ENCODE results near the gene PRR16.

Gene PRR16

DNA sequence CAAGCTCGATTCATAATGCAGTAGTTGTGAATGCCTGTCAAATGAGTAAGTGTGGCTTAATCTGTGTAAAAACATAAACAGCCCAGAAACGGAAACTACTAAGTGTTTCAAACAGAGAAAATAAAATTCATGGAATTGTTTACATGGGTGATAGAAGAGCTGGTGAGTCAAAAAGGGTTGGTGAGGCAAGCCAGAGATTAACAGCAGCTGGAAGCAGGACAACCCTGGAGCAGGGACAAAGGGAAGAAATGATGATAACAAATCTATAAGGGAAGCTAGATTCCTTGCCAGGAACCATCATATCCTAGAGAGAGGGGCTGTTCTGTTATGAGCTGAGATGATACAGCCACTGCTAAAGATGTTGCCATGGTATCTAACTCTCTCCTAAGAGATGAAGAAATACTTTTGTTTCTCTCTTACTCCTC, 18.0 kb upstream of the PRR16 start:
- no peak for DNase-seq (ENCODE audit: insufficient read length, low spot score)
- TF ChIP-seq TAF1 (IDR thresholded peaks at IDR 0.05; ENCODE audit: low read depth, low read length), result no peak
- no peak for TF ChIP-seq PAX5 (IDR thresholded peaks at IDR 0.05; ENCODE audit: insufficient read depth, low read length, severe bottlenecking)
- no peak for TF ChIP-seq SPI1 (IDR thresholded peaks at IDR 0.05; ENCODE audit: low read depth, low read length)
- no peak for TF ChIP-seq POU2F2 (IDR thresholded peaks at IDR 0.05; ENCODE audit: low read depth, low read length)
- TF ChIP-seq POLR2A (IDR thresholded peaks at IDR 0.05; ENCODE audit: low read depth, low read length), result no peak
- no peak for TF ChIP-seq POLR2AphosphoS5 (IDR thresholded peaks at IDR 0.05; ENCODE audit: low read depth, low read length)
- FAIRE-seq, result no peak

DNA sequence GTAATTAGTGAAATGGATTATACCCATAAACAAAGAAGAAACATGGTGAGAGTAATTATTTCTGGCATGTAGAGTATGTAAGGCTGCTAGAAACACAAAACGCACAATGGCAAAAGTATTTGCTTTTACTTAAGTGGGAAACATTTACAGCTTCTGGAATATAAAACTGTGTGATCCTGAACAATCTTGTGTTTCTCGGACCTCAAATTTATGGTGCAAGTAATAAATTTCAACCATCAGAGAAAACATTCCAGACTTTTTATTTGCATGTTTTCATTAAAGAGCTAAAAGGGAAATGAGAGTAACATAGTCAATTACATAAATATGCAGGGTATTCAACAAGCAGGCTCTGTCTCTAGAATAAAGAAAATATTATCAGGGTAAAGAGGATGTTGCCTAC, 17.2 kb upstream of the PRR16 start:
- no peak for FAIRE-seq
- TF ChIP-seq POLR2A (IDR thresholded peaks at IDR 0.05; ENCODE audit: low read depth, low read length), result no peak
- no peak for TF ChIP-seq POU2F2 (IDR thresholded peaks at IDR 0.05; ENCODE audit: low read depth, low read length)
- TF ChIP-seq PAX5 (IDR thresholded peaks at IDR 0.05; ENCODE audit: insufficient read depth, low read length, severe bottlenecking), result no peak
- TF ChIP-seq TAF1 (IDR thresholded peaks at IDR 0.05; ENCODE audit: low read depth, low read length), result no peak
- no peak for TF ChIP-seq SPI1 (IDR thresholded peaks at IDR 0.05; ENCODE audit: low read depth, low read length)
- no peak for TF ChIP-seq POLR2AphosphoS5 (IDR thresholded peaks at IDR 0.05; ENCODE audit: low read depth, low read length)

DNA sequence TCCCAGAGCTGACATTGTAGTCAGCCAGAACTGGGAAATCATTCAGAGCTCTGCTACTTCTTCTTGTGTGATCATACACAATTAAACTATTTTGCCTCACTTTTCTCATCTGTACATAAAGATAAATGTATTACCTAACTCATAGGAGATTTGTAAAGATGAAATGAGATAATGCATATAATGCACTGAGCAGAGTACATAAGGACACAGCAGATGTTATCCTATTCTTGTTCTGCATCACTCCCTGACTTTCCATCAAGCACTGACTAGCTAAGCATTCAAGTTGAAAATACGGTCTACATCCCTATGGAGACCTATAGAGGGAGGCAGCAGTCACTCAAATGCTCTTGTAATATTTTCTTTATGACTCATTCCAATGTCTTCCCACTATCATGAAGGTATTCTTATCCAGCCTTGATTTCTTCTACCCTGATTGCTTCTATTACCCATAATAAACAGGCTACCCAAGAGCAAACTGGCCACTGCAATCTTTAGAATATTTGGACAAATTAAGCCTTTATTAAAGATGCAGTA, 16.3 kb upstream of the PRR16 start:
- FAIRE-seq (no peak), DNase-seq (ENCODE audit: insufficient read length, low spot score) (no peak)
- no peak for TF ChIP-seq POLR2AphosphoS5 (IDR thresholded peaks at IDR 0.05; ENCODE audit: low read depth, low read length)

More for the DNA sequence above, 17.2 kb upstream of the PRR16 start:
- no peak for DNase-seq (ENCODE audit: insufficient read length, low spot score)

DNA sequence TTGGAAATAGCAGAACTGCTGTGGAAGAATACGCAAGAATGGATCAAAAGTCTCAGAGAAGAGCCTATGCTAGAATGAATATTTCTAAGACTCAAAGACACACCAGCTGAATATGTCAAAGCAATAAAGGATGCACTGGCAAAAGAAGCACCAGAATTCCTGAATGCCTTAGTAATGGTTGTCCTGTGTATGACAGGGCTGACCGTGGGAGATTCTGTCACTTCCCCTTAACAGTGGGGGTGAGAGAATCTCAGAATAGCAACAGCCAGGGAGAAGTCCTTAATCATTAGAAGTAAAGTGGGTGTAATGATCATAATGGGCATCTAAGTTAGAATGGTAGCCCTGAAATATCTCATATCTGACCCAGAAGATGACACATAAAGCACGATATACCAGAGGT, 14.6 kb upstream of the PRR16 start:
- TF ChIP-seq PAX5 (IDR thresholded peaks at IDR 0.05; ENCODE audit: insufficient read depth, low read length, severe bottlenecking), result no peak
- no peak for TF ChIP-seq POLR2AphosphoS5 (IDR thresholded peaks at IDR 0.05; ENCODE audit: low read depth, low read length)
- TF ChIP-seq POLR2A (IDR thresholded peaks at IDR 0.05; ENCODE audit: low read depth, low read length), result no peak
- no peak for TF ChIP-seq TAF1 (IDR thresholded peaks at IDR 0.05; ENCODE audit: low read depth, low read length)
- TF ChIP-seq POU2F2 (IDR thresholded peaks at IDR 0.05; ENCODE audit: low read depth, low read length), result no peak
- no peak for TF ChIP-seq SPI1 (IDR thresholded peaks at IDR 0.05; ENCODE audit: low read depth, low read length)
- FAIRE-seq, result no peak

DNA sequence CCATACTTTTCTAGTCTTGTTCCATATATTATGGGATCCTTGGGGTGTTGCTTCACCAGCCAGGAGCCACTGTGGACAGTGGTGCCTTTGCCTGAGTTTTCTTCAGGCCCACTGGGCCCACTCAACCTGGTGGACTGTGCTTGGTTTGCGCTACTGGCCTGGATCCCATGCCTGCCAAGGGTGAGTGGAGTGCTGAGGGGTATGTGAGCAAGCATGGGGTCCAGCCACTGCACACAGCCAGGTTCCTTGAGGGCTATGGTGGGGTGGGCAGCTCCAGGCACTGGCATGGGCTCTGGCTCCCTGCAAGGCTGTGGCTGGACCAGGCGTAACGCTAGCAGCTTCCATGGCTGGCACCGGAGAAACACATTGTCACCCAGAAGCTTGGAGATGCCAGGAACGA, 13.2 kb upstream of the PRR16 start:
- DNase-seq (ENCODE audit: insufficient read length, low spot score), result no peak
- TF ChIP-seq PAX5 (IDR thresholded peaks at IDR 0.05; ENCODE audit: insufficient read depth, low read length, severe bottlenecking) (no peak), POLR2A (IDR thresholded peaks at IDR 0.05; ENCODE audit: low read depth, low read length) (no peak), TAF1 (IDR thresholded peaks at IDR 0.05; ENCODE audit: low read depth, low read length) (no peak), POLR2AphosphoS5 (IDR thresholded peaks at IDR 0.05; ENCODE audit: low read depth, low read length) (no peak), SPI1 (IDR thresholded peaks at IDR 0.05; ENCODE audit: low read depth, low read length) (no peak), POU2F2 (IDR thresholded peaks at IDR 0.05; ENCODE audit: low read depth, low read length) (no peak)
- no peak for FAIRE-seq

More for the DNA sequence above, 14.6 kb upstream of the PRR16 start:
- DNase-seq (ENCODE audit: insufficient read length, low spot score), result no peak

DNA sequence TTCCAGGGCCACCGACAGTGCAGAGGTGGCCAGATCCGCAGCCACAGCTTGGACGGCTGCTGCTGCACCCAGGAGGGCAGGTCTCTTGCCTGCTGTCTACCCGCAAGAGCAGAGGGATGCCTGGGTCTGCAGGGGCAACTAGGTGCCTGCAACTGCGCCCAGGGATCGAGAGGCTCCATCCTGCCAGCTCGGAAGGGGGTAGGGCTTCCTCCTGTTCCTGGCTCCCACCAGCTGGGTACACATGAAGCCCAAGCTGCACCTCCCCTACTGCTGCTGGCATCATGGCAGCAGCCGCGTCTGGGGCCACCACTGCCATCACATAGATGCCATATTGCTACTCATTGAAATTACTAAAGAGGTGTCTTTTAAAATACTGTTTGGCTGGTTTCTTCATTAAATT, 12.7 kb upstream of the PRR16 start:
- no peak for TF ChIP-seq POLR2AphosphoS5 (IDR thresholded peaks at IDR 0.05; ENCODE audit: low read depth, low read length)
- no peak for TF ChIP-seq SPI1 (IDR thresholded peaks at IDR 0.05; ENCODE audit: low read depth, low read length)
- TF ChIP-seq TAF1 (IDR thresholded peaks at IDR 0.05; ENCODE audit: low read depth, low read length), result no peak
- TF ChIP-seq PAX5 (IDR thresholded peaks at IDR 0.05; ENCODE audit: insufficient read depth, low read length, severe bottlenecking), result no peak
- no peak for TF ChIP-seq POU2F2 (IDR thresholded peaks at IDR 0.05; ENCODE audit: low read depth, low read length)
- no peak for TF ChIP-seq POLR2A (IDR thresholded peaks at IDR 0.05; ENCODE audit: low read depth, low read length)
- no peak for DNase-seq (ENCODE audit: insufficient read length, low spot score)
- FAIRE-seq, result no peak

DNA sequence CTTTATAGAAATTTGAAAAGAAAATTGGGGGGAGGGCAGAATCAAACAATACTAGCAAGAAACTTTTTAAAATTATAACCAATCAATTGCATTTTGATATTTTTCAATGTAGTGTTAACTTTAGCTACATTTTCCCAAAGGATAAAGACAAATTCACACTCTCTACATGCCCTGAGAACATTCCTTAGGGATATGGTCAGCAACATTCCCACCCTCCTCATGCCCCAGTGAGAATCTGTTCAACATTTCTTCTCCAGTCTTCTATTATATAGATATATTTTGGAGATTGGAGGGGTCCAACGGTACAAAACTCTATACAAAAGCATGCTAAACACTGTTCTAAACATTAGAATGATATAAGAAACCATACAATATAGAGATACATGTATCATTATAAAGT, 11.6 kb upstream of the PRR16 start:
- no peak for FAIRE-seq
- TF ChIP-seq PAX5 (IDR thresholded peaks at IDR 0.05; ENCODE audit: insufficient read depth, low read length, severe bottlenecking), result no peak
- TF ChIP-seq POU2F2 (IDR thresholded peaks at IDR 0.05; ENCODE audit: low read depth, low read length), result no peak
- TF ChIP-seq POLR2A (IDR thresholded peaks at IDR 0.05; ENCODE audit: low read depth, low read length), result no peak
- no peak for TF ChIP-seq TAF1 (IDR thresholded peaks at IDR 0.05; ENCODE audit: low read depth, low read length)
- no peak for TF ChIP-seq POLR2AphosphoS5 (IDR thresholded peaks at IDR 0.05; ENCODE audit: low read depth, low read length)
- TF ChIP-seq SPI1 (IDR thresholded peaks at IDR 0.05; ENCODE audit: low read depth, low read length), result no peak
- no peak for DNase-seq (ENCODE audit: insufficient read length, low spot score)

DNA sequence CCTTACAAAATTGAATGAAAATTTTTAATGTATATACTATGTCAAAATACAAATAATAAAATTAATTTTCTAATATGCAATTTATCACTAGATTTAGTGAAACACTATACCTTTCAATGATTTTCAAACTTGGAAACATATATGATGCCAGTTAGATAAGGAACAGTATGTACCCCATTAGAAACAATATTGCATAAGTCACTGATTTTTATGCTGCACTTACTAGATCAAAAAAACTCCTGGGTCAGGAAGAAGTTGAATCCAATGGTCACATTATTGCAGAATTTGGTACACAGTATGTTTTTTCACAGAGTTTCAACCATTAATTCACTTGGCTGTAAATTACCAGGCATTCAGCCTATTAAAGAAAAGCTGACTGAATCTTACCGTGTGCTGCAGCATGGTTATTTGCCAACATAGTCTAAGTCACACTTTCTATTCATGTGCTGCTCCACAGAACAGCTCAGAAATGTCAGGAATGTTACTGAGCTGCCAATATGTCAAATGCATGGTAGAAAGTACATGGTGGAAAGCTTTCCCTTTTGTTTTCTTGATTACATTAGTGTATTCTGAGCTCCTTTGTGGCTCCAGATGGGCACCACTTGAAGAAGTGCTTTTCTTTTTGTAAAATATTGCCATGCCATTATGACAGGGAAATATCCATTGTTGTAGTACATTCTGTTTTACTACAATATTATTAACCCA, 9.9 kb upstream of the PRR16 start:
- DNase-seq (ENCODE audit: insufficient read length, low spot score) (no peak), FAIRE-seq (no peak)
- no peak for TF ChIP-seq POLR2A (IDR thresholded peaks at IDR 0.05; ENCODE audit: low read depth, low read length)
- TF ChIP-seq POU2F2 (IDR thresholded peaks at IDR 0.05; ENCODE audit: low read depth, low read length), result no peak
- no peak for TF ChIP-seq SPI1 (IDR thresholded peaks at IDR 0.05; ENCODE audit: low read depth, low read length)
- TF ChIP-seq TAF1 (IDR thresholded peaks at IDR 0.05; ENCODE audit: low read depth, low read length), result no peak
- no peak for TF ChIP-seq POLR2AphosphoS5 (IDR thresholded peaks at IDR 0.05; ENCODE audit: low read depth, low read length)

DNA sequence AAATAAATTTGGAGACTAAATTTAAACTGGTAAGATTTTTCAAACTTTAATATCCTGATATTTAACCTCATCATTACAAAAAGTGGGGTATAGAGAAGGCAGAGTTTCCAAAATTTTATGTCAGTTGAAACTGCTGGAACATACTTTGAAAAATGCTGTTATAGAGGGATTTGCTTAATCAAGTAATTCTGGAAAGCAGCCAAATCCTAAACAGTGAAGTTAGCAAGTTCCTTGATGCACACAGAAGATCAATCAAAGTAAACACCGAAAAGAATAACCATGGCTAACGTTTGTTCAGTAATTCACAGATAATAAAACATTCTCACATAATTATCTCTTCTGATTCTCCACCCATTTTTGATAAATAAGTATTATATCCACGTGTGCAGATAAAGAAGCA, 8.1 kb upstream of the PRR16 start:
- FAIRE-seq, result no peak
- TF ChIP-seq TAF1 (IDR thresholded peaks at IDR 0.05; ENCODE audit: low read depth, low read length), result no peak
- no peak for TF ChIP-seq POLR2AphosphoS5 (IDR thresholded peaks at IDR 0.05; ENCODE audit: low read depth, low read length)
- no peak for TF ChIP-seq POLR2A (IDR thresholded peaks at IDR 0.05; ENCODE audit: low read depth, low read length)
- no peak for TF ChIP-seq SPI1 (IDR thresholded peaks at IDR 0.05; ENCODE audit: low read depth, low read length)
- TF ChIP-seq POU2F2 (IDR thresholded peaks at IDR 0.05; ENCODE audit: low read depth, low read length), result no peak
- no peak for TF ChIP-seq PAX5 (IDR thresholded peaks at IDR 0.05; ENCODE audit: insufficient read depth, low read length, severe bottlenecking)

More for the DNA sequence above, 8.1 kb upstream of the PRR16 start:
- DNase-seq (ENCODE audit: insufficient read length, low spot score), result no peak
